IMR-90 (cell line): ENCODE results near the gene EFNA5. TPM values are rescaled to one million over a fixed set of nuclear protein-coding genes. Genes with fewer than 3 reads are reported as not detected.

Experiments
- ATAC-seq: fragments of 200-7000 bp; cut with Tn5 transposase; 2 replicates; pipeline ENCODE4 v1.9.1; 2020; ENCODE audit warnings: low read depth, mild to moderate bottlenecking, moderate library complexity
- BruUV-seq: library from RNA; stranded (reverse); fragments of 400-500 nt; replicated peaks from 2 replicates; lab custom pipeline; 2021; lab: Mats Ljungman, UMichigan
- CTCF ChIA-PET: fragments of 300-600 bp; formaldehyde crosslinking; extraction: SDS; loops from one replicate; lab custom pipeline; 2021; ENCODE audit warnings: antibody characterized with exemption; lab: Yijun Ruan, JAX
- POLR2A ChIA-PET: fragments of 300-600 bp; sonication (Branson Sonifier 250); formaldehyde crosslinking; loops from one replicate; lab custom pipeline; 2022; ENCODE audit warnings: antibody characterized with exemption; ENCODE audit not compliant: unreplicated experiment; lab: Charles Lee
- DNase-seq: peaks from one replicate; pipeline ENCODE4 v3.0.0; 2013
- H2AFZ ChIP-seq: replicated peaks from 2 replicates; pipeline ENCODE3; 2013; ENCODE audit warnings: low read length, mild to moderate bottlenecking; ENCODE audit not compliant: poor library complexity
- H2AK5ac ChIP-seq: 2 replicates; pipeline ENCODE4 v1.6.1; 2013; ENCODE audit warnings: low read depth, low read length, inconsistent platforms
- H2AK9ac ChIP-seq: replicated peaks from 2 replicates; pipeline ENCODE3; 2013; ENCODE audit warnings: mild to moderate bottlenecking, low read depth, low read length, moderate library complexity; ENCODE audit not compliant: poor library complexity
- H2BK120ac ChIP-seq: 2 replicates; pipeline ENCODE4 v1.6.1; 2013; ENCODE audit warnings: low read depth, low read length, inconsistent platforms
- H2BK15ac ChIP-seq: 3 replicates; pipeline ENCODE4 v1.6.1; 2013; ENCODE audit warnings: low read depth, low read length, inconsistent platforms
- H2BK20ac ChIP-seq: 2 replicates; pipeline ENCODE4 v1.6.1; 2013; ENCODE audit warnings: low read depth, mild to moderate bottlenecking, inconsistent platforms, low read length, moderate library complexity
- H2BK5ac ChIP-seq: 2 replicates; pipeline ENCODE4 v1.6.1; 2013; ENCODE audit warnings: mild to moderate bottlenecking, low read depth, low read length, inconsistent platforms; ENCODE audit not compliant: poor library complexity, severe bottlenecking
- H3K14ac ChIP-seq: replicated peaks from 2 replicates; pipeline ENCODE4 v1.6.1; 2013; ENCODE audit warnings: low read depth, low read length, inconsistent platforms
- H3K18ac ChIP-seq: 2 replicates; pipeline ENCODE4 v1.6.1; 2013; ENCODE audit warnings: low read depth, low read length, control low read depth
- H3K23ac ChIP-seq: 2 replicates; pipeline ENCODE4 v1.6.1; 2013; ENCODE audit warnings: low read depth, low read length, inconsistent platforms
- H3K27ac ChIP-seq: 2 replicates; pipeline ENCODE4 v1.5.1; 2013; ENCODE audit warnings: mild to moderate bottlenecking, control low read depth, low read length; ENCODE audit not compliant: insufficient read depth
- H3K27me3 ChIP-seq: 2 replicates; pipeline ENCODE4 v1.6.1; 2013; ENCODE audit warnings: low read length; ENCODE audit not compliant: control insufficient read depth, insufficient read depth
- H3K36me3 ChIP-seq: 2 replicates; pipeline ENCODE4 v1.6.1; 2013; ENCODE audit warnings: low read length, mixed read lengths; ENCODE audit not compliant: control insufficient read depth, insufficient read depth
- H3K4ac ChIP-seq: 2 replicates; pipeline ENCODE4 v1.6.1; 2013; ENCODE audit warnings: low read depth, low read length, inconsistent platforms
- H3K4me1 ChIP-seq: 2 replicates; pipeline ENCODE4 v1.6.1; 2013; ENCODE audit warnings: low read length, mixed read lengths; ENCODE audit not compliant: control insufficient read depth, insufficient read depth
- H3K4me2 ChIP-seq: 2 replicates; pipeline ENCODE4 v1.6.1; 2013; ENCODE audit warnings: low read depth, mild to moderate bottlenecking, control low read depth, low read length, moderate library complexity
- H3K4me3 ChIP-seq: 2 replicates; pipeline ENCODE4 v1.5.1; 2013; ENCODE audit warnings: low read depth, mild to moderate bottlenecking, control low read depth, low read length, moderate library complexity; ENCODE audit not compliant: insufficient read depth
- H3K56ac ChIP-seq: 2 replicates; pipeline ENCODE4 v1.6.1; 2013; ENCODE audit warnings: low read length, inconsistent platforms; ENCODE audit not compliant: insufficient read depth; ENCODE audit errors: extremely low read depth
- H3K79me1 ChIP-seq, 2 experiments: 2 replicates each; pipeline ENCODE4 v1.6.1; 2013; ENCODE audit warnings: low read length in 2 of 2, inconsistent platforms in 1 of 2, low read depth in 1 of 2
- H3K9ac ChIP-seq: 2 replicates; pipeline ENCODE4 v1.6.1; 2013; ENCODE audit warnings: low read depth, low read length, control low read depth
- H3K9me1 ChIP-seq: 2 replicates; pipeline ENCODE4 v1.6.1; 2013; ENCODE audit warnings: low read length, inconsistent platforms; ENCODE audit not compliant: insufficient read depth
- H3K9me3 ChIP-seq: 2 replicates; pipeline ENCODE4 v1.6.1; 2013; ENCODE audit warnings: low read length; ENCODE audit not compliant: control insufficient read depth, insufficient read depth
- H4K20me1 ChIP-seq: 2 replicates; pipeline ENCODE4 v1.6.1; 2013; ENCODE audit warnings: low read length, inconsistent platforms; ENCODE audit not compliant: insufficient read depth
- H4K5ac ChIP-seq: 2 replicates; pipeline ENCODE4 v1.6.1; 2013; ENCODE audit warnings: mild to moderate bottlenecking, low read depth, low read length, control low read depth
- H4K8ac ChIP-seq, 2 experiments: 2 replicates each; pipeline ENCODE4 v1.6.1; 2013; ENCODE audit warnings: low read depth in 2 of 2, low read length in 2 of 2, control low read depth in 1 of 2, inconsistent platforms in 1 of 2
- H4K91ac ChIP-seq: 2 replicates; pipeline ENCODE4 v1.6.1; 2013; ENCODE audit warnings: low read depth, low read length, inconsistent platforms; ENCODE audit not compliant: insufficient read depth
- BHLHE40 ChIP-seq: fragments of 150-350 bp; IDR thresholded peaks from 2 replicates; pipeline ENCODE4 v1.6.1; 2016; ENCODE audit warnings: mild to moderate bottlenecking, low read depth, low read length
- CEBPB ChIP-seq: IDR thresholded peaks from 2 replicates; pipeline ENCODE4 v1.6.1; 2012; ENCODE audit warnings: low read depth, low read length, improper control_type of control experiment
- CHD1 ChIP-seq: IDR thresholded peaks from 2 replicates; pipeline ENCODE4 v1.6.1; 2012; ENCODE audit warnings: low read depth, low read length, improper control_type of control experiment
- CTCF ChIP-seq: conservative IDR thresholded peaks from 2 replicates; pipeline ENCODE4 v1.5.1; 2012; ENCODE audit warnings: mild to moderate bottlenecking, low read depth, low read length, improper control_type of control experiment
- ELK1 ChIP-seq: fragments of 150-350 bp; IDR thresholded peaks from 2 replicates; pipeline ENCODE4 v1.6.1; 2016; ENCODE audit warnings: low read depth, mild to moderate bottlenecking, low read length, moderate library complexity, borderline replicate concordance
- FOS ChIP-seq: fragments of 150-350 bp; IDR thresholded peaks from 2 replicates; pipeline ENCODE4 v1.6.1; 2016; ENCODE audit warnings: low read depth, low read length
- MAFK ChIP-seq: IDR thresholded peaks from 2 replicates; pipeline ENCODE4 v1.6.1; 2012; ENCODE audit warnings: low read depth, low read length, improper control_type of control experiment
- MAZ ChIP-seq: IDR thresholded peaks from 2 replicates; pipeline ENCODE4 v1.6.1; 2012; ENCODE audit warnings: low read depth, mild to moderate bottlenecking, low read length, improper control_type of control experiment, moderate library complexity, borderline replicate concordance
- MXI1 ChIP-seq: IDR thresholded peaks from 2 replicates; pipeline ENCODE4 v1.6.1; 2012; ENCODE audit warnings: low read depth, mild to moderate bottlenecking, low read length, moderate library complexity, borderline replicate concordance
- NFE2L2 ChIP-seq: fragments of 150-350 bp; IDR thresholded peaks from 2 replicates; pipeline ENCODE4 v1.6.1; 2016; ENCODE audit warnings: low read depth, mild to moderate bottlenecking, low read length
- POLR2A ChIP-seq: IDR thresholded peaks from 2 replicates; pipeline ENCODE4 v1.6.1; 2012; ENCODE audit warnings: mild to moderate bottlenecking, low read depth, low read length
- RAD21 ChIP-seq: IDR thresholded peaks from 2 replicates; pipeline ENCODE4 v1.6.1; 2012; ENCODE audit warnings: low read length, improper control_type of control experiment
- RCOR1 ChIP-seq: IDR thresholded peaks from 2 replicates; pipeline ENCODE4 v1.6.1; 2012; ENCODE audit warnings: mild to moderate bottlenecking, low read length, improper control_type of control experiment; ENCODE audit not compliant: insufficient replicate concordance
- RFX5 ChIP-seq: IDR thresholded peaks from 2 replicates; pipeline ENCODE4 v1.8.0; 2012; ENCODE audit warnings: low read depth, mild to moderate bottlenecking, low read length, moderate library complexity
- SMC3 ChIP-seq: fragments of 150-350 bp; IDR thresholded peaks from 2 replicates; pipeline ENCODE4 v1.6.1; 2016; ENCODE audit warnings: low read depth, mild to moderate bottlenecking, antibody characterized with exemption, low read length, moderate library complexity
- USF2 ChIP-seq: fragments of 150-350 bp; IDR thresholded peaks from 2 replicates; pipeline ENCODE4 v1.6.1; 2017; ENCODE audit warnings: mild to moderate bottlenecking, antibody characterized with exemption, low read length, low read depth
- WGBS, 2 experiments: methylation state at CpG; one replicate each; pipeline versions ENCODE4 v1.1.5 to v1.1.7; 2013; ENCODE audit warnings: missing lambda C conversion rate in 2 of 2; ENCODE audit not compliant: insufficient read length in 1 of 2; ENCODE audit errors: extremely low coverage in 2 of 2; 5-methylcytosine and 5-hydroxymethylcytosine counted together
- dilution Hi-C: fragments of 300-500 bp; cut with HindIII; formaldehyde crosslinking; loops from one replicate; pipeline ENCODE4 v1.14.3; 2018; ENCODE audit warnings: low sequenced_read_pairs; ENCODE audit not compliant: unreplicated experiment
- in situ Hi-C: fragments of 300-500 bp; cut with MboI; formaldehyde crosslinking; loops from 3 replicates; pipeline ENCODE4 v1.14.3; 2019; ENCODE audit warnings: low sequenced_read_pairs, inconsistent platforms, mixed read lengths
- intact Hi-C: fragments of 100-400 bp; cut with micrococcal nuclease; formaldehyde crosslinking; loops from 2 replicates; pipeline ENCODE4 v1.10.0; 2022
- polyA plus RNA-seq, 3 experiments: library from polyadenylated mRNA; depleted of rRNA; stranded (reverse); fragments of >200 nt; gene quantifications; 2 replicates each; pipeline ENCODE4 v1.2.3, GENCODE V29; 2012; ENCODE audit warnings: low replicate concordance in 1 of 3
- total RNA-seq: library from RNA; depleted of rRNA; stranded (reverse); fragments of >200 nt; gene quantifications from 2 replicates; pipeline ENCODE4 v1.2.3, GENCODE V29; 2012

The EFNA5 gene
- total and polyA plus RNA-seq, 2 of the 4 experiments (the other 2 are of a cell fraction) = 1.5 to 1.6 TPM

GRCh38 chr5:107598958-107599357 is 71.8 kb downstream of the EFNA5 start:
- Histone ChIP-seq H3K18ac (no peak overlapping the region), H3K36me3 (no peaks in the 10 kb centered on the region), H3K9me1 (no peaks in the 10 kb centered on the region), H4K91ac (no peak overlapping the region), H2BK120ac (no peak overlapping the region), H2BK20ac (no peak overlapping the region), H3K9ac (no peak overlapping the region), H3K56ac (no peak overlapping the region; the same call in 1 of the 2 replicates), H2AK9ac (no peak overlapping the region), H2AFZ (no peak overlapping the region), H3K4ac (no peak overlapping the region), H3K23ac (no peak overlapping the region), H3K79me1 (no peaks in the 10 kb centered on the region), H3K9me3 (no peaks in the 10 kb centered on the region), H3K4me3 (no peak overlapping the region), H3K14ac (no peak overlapping the region), H3K27ac (no peak overlapping the region), H2BK5ac (no peak overlapping the region), H3K27me3 (no peaks in the 10 kb centered on the region), H4K5ac (no peak overlapping the region), H2BK15ac (no peak overlapping the region), H4K8ac (no peak overlapping the region), H3K4me1 (0 out of 2 replicates have a peak, but pooled peaks cover 2% of the 10 kb centered on the region), H3K4me2 (no peak overlapping the region), H2AK5ac (no peak overlapping the region), H4K20me1 (no peaks in the 10 kb centered on the region)
- DNase-seq (no peak), ATAC-seq (no peak)
- POLR2A ChIA-PET = no interaction called here
- BruUV-seq = no TSS peak
- intact Hi-C loops = no loop called here
- CTCF ChIA-PET = interaction anchor here (1.1 kb wide), 1 partner anchor 18 kb away, joined by 3 read pairs; no protein-coding TSS in a partner anchor
- dilution Hi-C loops = no loop called here
- TF ChIP-seq MAZ = no peak
- TF ChIP-seq FOS = no peak
- no peak for TF ChIP-seq MXI1
- no peak for TF ChIP-seq NFE2L2
- TF ChIP-seq CTCF = no peak
- TF ChIP-seq ELK1 = no peak
- no peak for TF ChIP-seq SMC3
- no peak for TF ChIP-seq RFX5
- no peak for TF ChIP-seq RCOR1
- TF ChIP-seq RAD21 = no peak
- no peak for TF ChIP-seq CEBPB
- TF ChIP-seq BHLHE40 = no peak
- TF ChIP-seq CHD1 = no peak
- no peak for TF ChIP-seq USF2
- no peak for TF ChIP-seq POLR2A
- no peak for TF ChIP-seq MAFK
- in situ Hi-C loops = no loop called here
- no CpG with 5 or more reads among the region's 4 CpGs for WGBS, 2 experiments
